ENCODE results near the gene KCNQ1OT1.

- TF ChIP-seq CTCF (IDR thresholded peaks at IDR 0.05) (no peak), POLR2A (IDR thresholded peaks at IDR 0.05) (no peak)
Observed at GRCh38 chr11:2708151-2708581, 8.4 kb upstream of the KCNQ1OT1 start.

Measured in esophagus squamous epithelium (tissue), 4 donors.